Breast epithelium (tissue), 4 donors: ENCODE results near the gene ZNF160. TPM values are rescaled to one million over a fixed set of nuclear protein-coding genes. Genes with fewer than 3 reads are reported as not detected.

Source experiments
- DNase-seq, 2 donors: peaks; one replicate each; pipeline ENCODE4 v3.0.0-alpha.2; 2019; ENCODE audit warnings: low spot score in 2 of 2
- H3K27ac ChIP-seq, 2 donors: fragments of 200-600 bp; sonication (generic) in 1 of 2; one replicate each; pipeline ENCODE4 v1.5.1; 2016 to 2019; ENCODE audit warnings: mild to moderate bottlenecking in 1 of 2
- H3K27me3 ChIP-seq, 2 donors: fragments of 200-600 bp; sonication (generic) in 1 of 2; one replicate each; pipeline versions ENCODE4 v1.5.1 to v1.6.0; 2017 to 2019; ENCODE audit warnings: control low read depth in 1 of 2, mild to moderate bottlenecking in 1 of 2
- H3K36me3 ChIP-seq: fragments of 200-600 bp; one replicate; pipeline ENCODE4 v1.5.1; 2019
- H3K4me1 ChIP-seq, 2 donors: fragments of 200-600 bp; sonication (generic); one replicate each; pipeline ENCODE4 v1.5.1; 2016 to 2019; ENCODE audit warnings: control low read depth in 1 of 2
- H3K4me3 ChIP-seq, 3 donors: fragments of 200-600 bp; sonication (generic); 1 replicate in 2 of 3; 2 replicates in 1 of 3; pipeline ENCODE4 v1.5.1; 2016 to 2019; ENCODE audit warnings: mild to moderate bottlenecking in 3 of 3, moderate library complexity in 2 of 3
- H3K9me3 ChIP-seq, 2 donors: fragments of 200-600 bp; sonication (generic) in 1 of 2; one replicate each; pipeline ENCODE4 v1.5.1; 2016 to 2019; ENCODE audit warnings: control low read depth in 1 of 2
- CTCF ChIP-seq, 3 donors: fragments of 450-650 bp; IDR thresholded peaks; one replicate each; pipeline ENCODE4 v1.5.1; 2016 to 2017; ENCODE audit warnings: antibody characterized with exemption in 3 of 3, mild to moderate bottlenecking in 3 of 3, moderate library complexity in 3 of 3
- POLR2A ChIP-seq: fragments of 450-650 bp; IDR thresholded peaks from one replicate; pipeline ENCODE4 v1.6.1; 2016; ENCODE audit warnings: antibody characterized with exemption, mild to moderate bottlenecking, moderate library complexity
- POLR2AphosphoS5 ChIP-seq, 3 donors: sonication (generic); formaldehyde crosslinking; IDR thresholded peaks; one replicate each; pipeline ENCODE4 v1.6.1; 2017; ENCODE audit warnings: antibody characterized with exemption in 3 of 3
- intact Hi-C: fragments of 100-400 bp; cut with DNase I; formaldehyde crosslinking; loops from one replicate; pipeline ENCODE4 v1.15.1; 2023; ENCODE audit warnings: low total_unique reads
- total RNA-seq, 3 donors: library from RNA; depleted of rRNA; stranded (reverse); fragments of >200 nt; gene quantifications; one replicate each; pipeline ENCODE4 v1.1.0, GENCODE V29; 2016

Gene ZNF160
- total RNA-seq, 3 donors from 2014 or later = 34.9 to 87.2 (median 52.8) TPM

- Histone ChIP-seq H3K27me3 (no peaks in the 10 kb centered on the region), H3K27ac (no peak overlapping the region), H3K4me3 (no peak overlapping the region), H3K4me1 (no peaks in the 10 kb centered on the region), H3K9me3 (peaks cover 0 to 3% of the 10 kb centered on the region in 2 donors), H3K36me3 (no peaks in the 10 kb centered on the region)
- no peak for DNase-seq
- no peak for TF ChIP-seq CTCF (IDR thresholded peaks at IDR 0.05)
- TF ChIP-seq POLR2AphosphoS5 (IDR thresholded peaks at IDR 0.05) = no peak
- TF ChIP-seq POLR2A = no peak
- intact Hi-C loops = no loop called here
These were observed 20.2 kb upstream of the ZNF160 start for GRCh38 chr19:53123400-53123799.

GRCh38 chr19:53112286-53112685, 9.1 kb upstream of the ZNF160 start:
- Histone ChIP-seq H3K4me3 (no peak overlapping the region), H3K27ac (no peak overlapping the region), H3K4me1 (no peaks in the 10 kb centered on the region), H3K36me3 (peaks cover 9% of the 10 kb centered on the region), H3K27me3 (no peaks in the 10 kb centered on the region), H3K9me3 (peaks cover 17 to 31% of the 10 kb centered on the region in 2 donors)
- no peak for TF ChIP-seq CTCF (IDR thresholded peaks at IDR 0.05)
- TF ChIP-seq POLR2AphosphoS5 (IDR thresholded peaks at IDR 0.05) = no peak
- TF ChIP-seq POLR2A = no peak
- intact Hi-C loops = no loop called here
- no peak for DNase-seq

- Histone ChIP-seq H3K4me3 (no peak overlapping the region), H3K27ac (no peak overlapping the region), H3K4me1 (no peaks in the 10 kb centered on the region), H3K27me3 (no peaks in the 10 kb centered on the region), H3K9me3 (peaks cover 0 to 17% of the 10 kb centered on the region in 2 donors), H3K36me3 (peaks cover 9% of the 10 kb centered on the region)
- no peak for TF ChIP-seq POLR2AphosphoS5 (IDR thresholded peaks at IDR 0.05)
- no peak for TF ChIP-seq POLR2A
- no peak for TF ChIP-seq CTCF (IDR thresholded peaks at IDR 0.05)
- no peak for DNase-seq
- intact Hi-C loops = no loop called here
These were observed 6.3 kb upstream of the ZNF160 start for GRCh38 chr19:53109527-53109926.

GRCh38 chr19:53102756-53103233, 427 bp downstream of the ZNF160 start:
- TF ChIP-seq POLR2A (no peak), CTCF (IDR thresholded peaks at IDR 0.05) (no peak), POLR2AphosphoS5 (IDR thresholded peaks at IDR 0.05) (no peak)
- no peak for DNase-seq
- Histone ChIP-seq H3K9me3 (no peaks in the 10 kb centered on the region), H3K4me1 (peaks cover 0 to 6% of the 10 kb centered on the region in 2 donors), H3K27me3 (no peaks in the 10 kb centered on the region), H3K27ac (peak overlapping the region; percentile 89 to 96), H3K4me3 (peak overlapping the region; percentile 77 to 94 (median 79)), H3K36me3 (no peaks in the 10 kb centered on the region)
- intact Hi-C loops = no loop called here

GRCh38 chr19:53102206-53102755, 941 bp downstream of the ZNF160 start:
- DNase-seq = no peak
- Histone ChIP-seq H3K27me3 (no peaks in the 10 kb centered on the region), H3K27ac (peak overlapping the region; percentile 89 to 96), H3K36me3 (no peaks in the 10 kb centered on the region), H3K4me1 (peaks cover 0 to 6% of the 10 kb centered on the region in 2 donors), H3K4me3 (peak overlapping the region; percentile 77 to 94 (median 79)), H3K9me3 (no peaks in the 10 kb centered on the region)
- TF ChIP-seq CTCF (IDR thresholded peaks at IDR 0.05) (no peak), POLR2AphosphoS5 (IDR thresholded peaks at IDR 0.05) (no peak), POLR2A (no peak)
- intact Hi-C loops = no loop called here
